Stomach (tissue), 4 donors: Measurements from ENCODE around the gene PTPRE.

Source experiments
- CTCF ChIP-seq, 7 experiments: fragments of 450-650 bp in 4 of 7; fragments of 200-600 bp in 3 of 7; sonication (generic) in 3 of 7; IDR thresholded peaks; one replicate each; pipeline ENCODE4 v1.5.1; 2016 to 2019; ENCODE audit warnings: antibody characterized with exemption in 7 of 7, control low read depth in 2 of 7, mild to moderate bottlenecking in 1 of 7
- EP300 ChIP-seq: sonication (generic); formaldehyde crosslinking; IDR thresholded peaks from one replicate; pipeline ENCODE4 v1.6.1; 2017; ENCODE audit warnings: antibody characterized with exemption
- POLR2A ChIP-seq, 4 donors: fragments of 450-650 bp; IDR thresholded peaks; one replicate each; pipeline ENCODE4 v1.6.1; 2016; ENCODE audit warnings: antibody characterized with exemption in 4 of 4, control low read depth in 2 of 4, mild to moderate bottlenecking in 1 of 4, moderate library complexity in 1 of 4
- POLR2AphosphoS5 ChIP-seq, 3 donors: sonication (generic); formaldehyde crosslinking; IDR thresholded peaks; one replicate each; pipeline ENCODE4 v1.6.1; 2016; ENCODE audit warnings: antibody characterized with exemption in 3 of 3

- no peak for TF ChIP-seq POLR2AphosphoS5 (IDR thresholded peaks at IDR 0.05)
- no peak for TF ChIP-seq EP300
- TF ChIP-seq CTCF (IDR thresholded peaks at IDR 0.05): no peak
- TF ChIP-seq POLR2A (IDR thresholded peaks at IDR 0.05): no peak
Measured at GRCh38 chr10:127882801-127883459, 24.0 kb upstream of the PTPRE start.
